ENCODE results near the gene RNF7.

- no peak for TF ChIP-seq HOXA7 (CRISPR knock-in tag; IDR thresholded peaks at IDR 0.05)
- TF ChIP-seq TP53 (CRISPR knock-in tag; IDR thresholded peaks at IDR 0.05) = no peak
- no peak for TF ChIP-seq PHF8 (IDR thresholded peaks at IDR 0.05; ENCODE audit: borderline replicate concordance, low read depth)
- TF ChIP-seq RAD21 (conservative IDR thresholded peaks at IDR 0.05 in 1 of 2, IDR thresholded peaks at IDR 0.05 in 1 of 2) = no peak
- TF ChIP-seq REST (IDR thresholded peaks at IDR 0.05) = no peak
- TF ChIP-seq ELK1 (IDR thresholded peaks at IDR 0.05; ENCODE audit: low read depth, low read length) = no peak
- no peak for TF ChIP-seq CBX8 (IDR thresholded peaks at IDR 0.05)
Measured at GRCh38 chr3:141767066-141767465, 29.0 kb downstream of the RNF7 start.
